ENCODE data around the gene MME.

- TF ChIP-seq POLR2A (IDR thresholded peaks at IDR 0.05) (no peak), CTCF (IDR thresholded peaks at IDR 0.05) (no peak)
These were observed 100.0 kb downstream of the MME start for GRCh38 chr3:155179966-155180757.
